Coronary artery (tissue), 2 donors: ENCODE measurements around the gene ELOVL5.

Experiments used
- DNase-seq: peaks from one replicate; pipeline ENCODE4 v3.0.0-alpha.2; 2017; ENCODE audit warnings: low spot score
- H3K27ac ChIP-seq, 2 donors: fragments of 200-600 bp; sonication (generic); one replicate each; pipeline ENCODE4 v1.5.1; 2016 to 2019
- H3K4me3 ChIP-seq: fragments of 200-600 bp; sonication (generic); 2 replicates; pipeline ENCODE4 v1.5.1; 2016; ENCODE audit warnings: mild to moderate bottlenecking, moderate library complexity
- CTCF ChIP-seq: fragments of 200-600 bp; sonication (generic); IDR thresholded peaks from one replicate; pipeline ENCODE4 v1.5.1; 2019; ENCODE audit warnings: antibody characterized with exemption

ELOVL5 gene

GRCh38 chr6:53273370-53273769 lies 75.4 kb downstream of the ELOVL5 start:
- no peak for DNase-seq
- H3K4me3 ChIP-seq: no peak overlapping the region
- no peak overlapping the region for H3K27ac ChIP-seq
- TF ChIP-seq CTCF: no peak

- DNase-seq: no peak
- no peak overlapping the region for H3K27ac ChIP-seq
- H3K4me3 ChIP-seq: no peak overlapping the region
- no peak for TF ChIP-seq CTCF
Measured at GRCh38 chr6:53269827-53270226, 78.9 kb downstream of the ELOVL5 start.

GRCh38 chr6:53268858-53269608 lies 79.7 kb downstream of the ELOVL5 start:
- no peak for TF ChIP-seq CTCF

GRCh38 chr6:53266553-53267090 lies 82.1 kb downstream of the ELOVL5 start:
- no peak for TF ChIP-seq CTCF
- no peak for DNase-seq
- H3K27ac ChIP-seq: no peak overlapping the region
- H3K4me3 ChIP-seq: no peak overlapping the region

More at GRCh38 chr6:53268858-53269608, 79.7 kb downstream of the ELOVL5 start:
- no peak for DNase-seq
- Histone ChIP-seq H3K4me3 (no peak overlapping the region), H3K27ac (no peak overlapping the region)

GRCh38 chr6:53264915-53265607 lies 83.7 kb downstream of the ELOVL5 start:
- TF ChIP-seq CTCF: no peak
- Histone ChIP-seq H3K27ac (no peak overlapping the region), H3K4me3 (no peak overlapping the region)
- DNase-seq: no peak

- no peak for DNase-seq
- H3K27ac ChIP-seq: no peak overlapping the region
- H3K4me3 ChIP-seq: no peak overlapping the region
- no peak for TF ChIP-seq CTCF
Measured at GRCh38 chr6:53264337-53264736, 84.4 kb downstream of the ELOVL5 start.

- DNase-seq: no peak
- Histone ChIP-seq H3K27ac (no peak overlapping the region), H3K4me3 (no peak overlapping the region)
- no peak for TF ChIP-seq CTCF
Measured at GRCh38 chr6:53263917-53264316, 84.8 kb downstream of the ELOVL5 start.
